H1 (cell line): ENCODE data around the gene GABRA4. TPM values are rescaled to one million over a fixed set of nuclear protein-coding genes. Genes with fewer than 3 reads are reported as not detected.

Source experiments
- CHD1 ChIP-seq: IDR thresholded peaks from 2 replicates; pipeline ENCODE4 v1.6.1; 2012; ENCODE audit warnings: low read depth, low read length, improper control_type of control experiment
- RNF2 ChIP-seq: fragments of 200-900, 300-1000 bp; sonication (generic); IDR thresholded peaks from 2 replicates; pipeline ENCODE4 v1.7.1; 2016; ENCODE audit warnings: borderline replicate concordance, low read depth, mild to moderate bottlenecking, antibody characterized with exemption, low read length; ENCODE audit not compliant: poor library complexity, severe bottlenecking; ENCODE audit errors: missing control alignments
- polyA plus RNA-seq, 7 experiments: library from polyadenylated mRNA; depleted of rRNA in 3 of 7; stranded (reverse) in 5 of 7; unstranded in 2 of 7; fragments of >200 nt in 5 of 7; fragments of 200-250 nt in 2 of 7; gene quantifications; 1 replicate in 5 of 7; 2 replicates in 1 of 7; 4 replicates in 1 of 7; pipeline versions ENCODE4 v1.2.1 to v1.2.3, GENCODE V29; 2011 to 2013; ENCODE audit warnings: missing spikeins in 2 of 7, mixed read lengths in 2 of 7
- total RNA-seq: library from RNA; stranded (reverse); fragmentation: NEBNext Ultra II Directional; extraction: Animal tissue kit (Norgen Biotek cat#: 25700); gene quantifications from 2 replicates; pipeline ENCODE4 v1.2.1, GENCODE V29; 2021
- TF ChIP-seq, protein P1 (sequence below): IDR thresholded peaks from 2 replicates; pipeline ENCODE4 v1.6.1; 2011; ENCODE audit warnings: low read depth, mild to moderate bottlenecking, low read length; ENCODE audit not compliant: insufficient read depth

GABRA4 gene
- total and polyA plus RNA-seq, 2 of the 8 experiments (the other 6 are each of a cell fraction or from before 2014, with no cell fraction given): 0.09 to 0.37 TPM

DNA sequence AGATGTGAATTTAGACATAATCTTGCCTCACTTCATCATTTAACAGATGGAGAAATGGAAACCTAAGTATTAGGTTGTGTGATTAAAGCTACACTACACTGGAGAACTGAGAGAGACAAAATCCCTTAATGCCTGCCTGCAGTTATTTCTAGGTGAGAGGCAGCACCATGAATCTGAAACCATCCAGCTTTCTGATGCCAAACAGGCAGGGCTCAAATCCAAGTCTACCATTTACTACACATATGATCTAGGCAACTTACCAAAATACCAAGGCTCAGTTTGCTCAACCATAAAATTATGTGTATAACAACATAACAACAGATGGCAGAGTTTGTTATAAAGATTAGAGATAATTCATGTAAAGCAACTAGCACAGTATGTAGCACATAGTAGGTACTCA is 38.7 kb downstream of the GABRA4 start (continued):
- TF ChIP-seq, protein P1, sequence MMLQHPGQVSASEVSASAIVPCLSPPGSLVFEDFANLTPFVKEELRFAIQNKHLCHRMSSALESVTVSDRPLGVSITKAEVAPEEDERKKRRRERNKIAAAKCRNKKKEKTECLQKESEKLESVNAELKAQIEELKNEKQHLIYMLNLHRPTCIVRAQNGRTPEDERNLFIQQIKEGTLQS: no peak
- TF ChIP-seq RNF2 (no peak), CHD1 (no peak)
